DOHH2 (cell line): ENCODE results near the gene BCKDHA.
"Not testable (repeated sequence)": the region's sequence is repeated elsewhere in the genome, so short reads cannot be mapped to it uniquely, and the experiment has no call there.

Experiments
- H3F3A ChIP-seq: fragments of 200-600 bp; sonication (generic), shearing (Covaris generic); 2 replicates; pipeline ENCODE4 v1.6.0; 2016; ENCODE audit warnings: antibody characterized with exemption, mild to moderate bottlenecking; ENCODE audit not compliant: control insufficient read depth, insufficient read depth
- H3K27ac ChIP-seq: fragments of 200-600 bp; sonication (generic); 2 replicates; pipeline ENCODE4 v1.5.1; 2014; ENCODE audit warnings: low read depth, mild to moderate bottlenecking, low read length, moderate library complexity
- H3K27me3 ChIP-seq: fragments of 200-600 bp; sonication (generic); 2 replicates; pipeline ENCODE4 v1.6.1; 2014; ENCODE audit warnings: mild to moderate bottlenecking, low read length, mixed read lengths; ENCODE audit not compliant: control insufficient read depth
- H3K36me3 ChIP-seq: fragments of 200-600 bp; sonication (generic); 2 replicates; pipeline ENCODE4 v1.6.1; 2014; ENCODE audit warnings: mild to moderate bottlenecking, low read length, moderate library complexity, mixed read lengths; ENCODE audit not compliant: control insufficient read depth
- H3K4me1 ChIP-seq: fragments of 200-600 bp; sonication (generic); 2 replicates; pipeline ENCODE4 v1.6.1; 2014; ENCODE audit warnings: mild to moderate bottlenecking, low read length, mixed read lengths; ENCODE audit not compliant: control insufficient read depth
- H3K4me2 ChIP-seq: fragments of 200-600 bp; sonication (generic); 2 replicates; pipeline ENCODE4 v1.6.0; 2014; ENCODE audit warnings: mild to moderate bottlenecking, low read length, moderate library complexity
- H3K4me3 ChIP-seq: fragments of 200-600 bp; sonication (generic); 2 replicates; pipeline ENCODE4 v1.5.1; 2014; ENCODE audit warnings: mild to moderate bottlenecking, low read length, mixed read lengths
- H3K79me2 ChIP-seq: fragments of 200-600 bp; sonication (generic); 2 replicates; pipeline ENCODE4 v1.6.1; 2014; ENCODE audit warnings: mild to moderate bottlenecking, low read length, mixed read lengths; ENCODE audit not compliant: control insufficient read depth
- H3K9me2 ChIP-seq: fragments of 200-600 bp; sonication (generic); replicated peaks from 2 replicates; pipeline ENCODE4 v1.6.1; 2014; ENCODE audit warnings: mild to moderate bottlenecking, low read length, mixed read lengths; ENCODE audit not compliant: control insufficient read depth
- H3K9me3 ChIP-seq: fragments of 200-600 bp; sonication (generic); 2 replicates; pipeline ENCODE4 v1.6.1; 2014; ENCODE audit warnings: antibody characterized with exemption, low read length, mixed read lengths; ENCODE audit not compliant: control insufficient read depth, insufficient read depth
- H4K20me1 ChIP-seq: fragments of 200-600 bp; sonication (generic); 2 replicates; pipeline ENCODE4 v1.6.0; 2014; ENCODE audit warnings: low read depth, mild to moderate bottlenecking, antibody characterized with exemption, low read length, moderate library complexity; ENCODE audit not compliant: control insufficient read depth, insufficient read depth
- EZH2phosphoT487 ChIP-seq: fragments of 200-600 bp; sonication (generic); IDR thresholded peaks from 2 replicates; pipeline ENCODE4 v1.6.1; 2017; ENCODE audit warnings: borderline replicate concordance, mild to moderate bottlenecking, antibody characterized with exemption, low read length, moderate library complexity, mixed read lengths
- TF ChIP-seq, protein P1 (sequence below): fragments of 200-600 bp; sonication (generic); IDR thresholded peaks from one replicate; pipeline ENCODE4 v1.5.1; 2014; ENCODE audit warnings: antibody characterized with exemption, mild to moderate bottlenecking, low read depth, low read length; ENCODE audit not compliant: poor library complexity, severe bottlenecking

Gene BCKDHA

DNA sequence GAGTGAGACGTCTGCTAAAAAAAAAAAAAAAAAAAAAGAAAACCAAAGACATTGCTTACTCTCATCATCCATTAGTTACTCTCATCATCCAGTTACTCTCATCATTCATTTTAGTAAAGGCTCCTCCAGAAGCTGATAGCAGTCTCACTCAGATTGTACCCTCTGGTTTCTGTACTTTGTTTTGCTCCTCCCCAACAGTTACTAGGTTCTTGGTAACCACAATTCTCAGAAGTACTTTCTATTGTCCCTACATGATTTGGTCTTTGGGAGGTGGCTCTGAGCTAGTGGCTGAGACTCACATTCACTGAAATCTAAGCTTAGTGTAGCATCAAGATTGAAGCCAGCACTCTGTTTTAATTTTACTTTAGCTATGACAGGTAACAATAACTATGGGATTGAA, 59.6 kb downstream of the BCKDHA start:
- H3K27me3 ChIP-seq: peaks cover 18% of the 10 kb centered on the region
- H3K9me3 ChIP-seq: no peaks in the 10 kb centered on the region
- H3K79me2 ChIP-seq: no peaks in the 10 kb centered on the region
- no peaks in the 10 kb centered on the region for H4K20me1 ChIP-seq
- H3K4me3 ChIP-seq: no peak overlapping the region
- no peaks in the 10 kb centered on the region for H3K36me3 ChIP-seq
- H3K9me2 ChIP-seq: no peaks in the 10 kb centered on the region
- TF ChIP-seq, protein P1, sequence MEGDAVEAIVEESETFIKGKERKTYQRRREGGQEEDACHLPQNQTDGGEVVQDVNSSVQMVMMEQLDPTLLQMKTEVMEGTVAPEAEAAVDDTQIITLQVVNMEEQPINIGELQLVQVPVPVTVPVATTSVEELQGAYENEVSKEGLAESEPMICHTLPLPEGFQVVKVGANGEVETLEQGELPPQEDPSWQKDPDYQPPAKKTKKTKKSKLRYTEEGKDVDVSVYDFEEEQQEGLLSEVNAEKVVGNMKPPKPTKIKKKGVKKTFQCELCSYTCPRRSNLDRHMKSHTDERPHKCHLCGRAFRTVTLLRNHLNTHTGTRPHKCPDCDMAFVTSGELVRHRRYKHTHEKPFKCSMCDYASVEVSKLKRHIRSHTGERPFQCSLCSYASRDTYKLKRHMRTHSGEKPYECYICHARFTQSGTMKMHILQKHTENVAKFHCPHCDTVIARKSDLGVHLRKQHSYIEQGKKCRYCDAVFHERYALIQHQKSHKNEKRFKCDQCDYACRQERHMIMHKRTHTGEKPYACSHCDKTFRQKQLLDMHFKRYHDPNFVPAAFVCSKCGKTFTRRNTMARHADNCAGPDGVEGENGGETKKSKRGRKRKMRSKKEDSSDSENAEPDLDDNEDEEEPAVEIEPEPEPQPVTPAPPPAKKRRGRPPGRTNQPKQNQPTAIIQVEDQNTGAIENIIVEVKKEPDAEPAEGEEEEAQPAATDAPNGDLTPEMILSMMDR: no peak
- TF ChIP-seq EZH2phosphoT487: no peak
- no peak overlapping the region for H3K27ac ChIP-seq
- H3F3A ChIP-seq: no peaks in the 10 kb centered on the region
- no peak overlapping the region for H3K4me2 ChIP-seq
- peaks cover 8% of the 10 kb centered on the region for H3K4me1 ChIP-seq

DNA sequence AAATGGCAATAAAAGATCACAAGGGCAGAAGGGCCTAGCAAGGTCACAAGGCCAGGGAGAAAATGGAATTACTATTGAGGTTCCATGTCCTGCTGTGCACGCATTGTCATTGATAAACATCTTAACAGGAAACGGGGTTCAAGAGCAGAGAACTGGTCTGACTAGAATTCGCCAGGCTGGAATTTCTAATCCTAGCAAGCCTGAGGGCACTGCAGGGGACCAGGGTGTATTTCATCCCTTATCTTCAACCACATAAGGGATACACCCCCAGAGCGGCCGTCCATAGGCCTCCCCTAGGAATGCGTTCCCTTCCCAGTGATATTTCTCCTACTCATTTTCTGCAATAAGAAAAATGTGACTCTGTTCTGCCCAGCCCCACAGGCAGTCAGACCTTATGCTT, 64.9 kb downstream of the BCKDHA start:
- H3K4me3 ChIP-seq: no peak overlapping the region
- no peak overlapping the region for H3K4me2 ChIP-seq
- no peaks in the 10 kb centered on the region for H3K79me2 ChIP-seq
- peaks cover 7% of the 10 kb centered on the region for H3K27me3 ChIP-seq
- H3K27ac ChIP-seq: no peak overlapping the region
- no peaks in the 10 kb centered on the region for H3F3A ChIP-seq
- no peaks in the 10 kb centered on the region; the same call in 1 of the 2 replicates for H4K20me1 ChIP-seq
- H3K36me3 ChIP-seq: no peaks in the 10 kb centered on the region
- TF ChIP-seq, protein P1: no peak
- no peak for TF ChIP-seq EZH2phosphoT487
- H3K4me1 ChIP-seq: peaks cover 12% of the 10 kb centered on the region
- H3K9me2 ChIP-seq: no peaks in the 10 kb centered on the region
- H3K9me3 ChIP-seq: no peaks in the 10 kb centered on the region

DNA sequence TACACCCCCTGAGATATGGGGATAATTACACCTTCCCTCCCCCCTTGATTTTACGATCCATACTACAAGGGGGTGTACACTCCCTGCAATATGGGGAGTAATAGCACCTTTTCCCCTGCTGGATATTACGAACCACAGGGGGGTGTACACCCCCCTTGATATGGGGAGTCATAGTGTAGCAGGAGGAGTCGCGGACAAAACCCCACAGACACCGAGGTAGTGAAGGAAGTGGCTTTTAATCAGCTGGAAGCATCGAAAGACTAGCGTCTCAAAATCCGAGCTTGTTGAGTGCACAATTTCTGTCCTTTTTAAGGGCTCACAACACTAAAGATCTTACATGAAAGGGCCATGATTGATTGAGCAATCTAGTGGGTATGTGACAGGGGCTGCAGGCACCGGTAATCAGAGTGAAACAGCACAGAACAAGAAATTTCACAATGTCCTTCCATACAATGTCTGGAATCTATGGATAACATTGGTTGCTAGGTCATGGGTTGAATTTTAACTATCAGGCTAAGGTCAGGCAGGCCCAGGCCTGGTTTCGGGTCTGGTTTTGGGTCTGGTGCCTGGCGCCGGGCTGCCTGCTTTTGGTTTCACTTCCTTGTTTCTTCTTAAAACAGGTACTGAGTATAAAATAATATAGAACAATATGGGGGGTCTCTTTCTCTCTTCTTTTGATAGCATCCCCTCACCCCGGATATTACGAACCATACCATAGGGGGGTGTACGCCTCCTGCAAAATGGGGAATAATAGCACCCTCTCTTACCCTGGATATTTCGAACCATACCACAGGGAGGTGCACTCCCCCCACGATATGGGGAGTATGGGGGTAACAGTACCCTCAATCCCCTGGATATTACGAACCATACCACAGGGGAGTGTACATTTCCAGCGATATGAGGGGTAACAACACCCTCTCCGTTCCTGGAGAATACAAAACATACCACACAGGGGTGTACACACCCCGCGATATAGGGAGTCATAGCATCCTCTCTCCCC, 65.9 kb downstream of the BCKDHA start:
- not testable (repeated sequence) for H4K20me1 ChIP-seq, H3K27ac ChIP-seq, H3K27me3 ChIP-seq, H3F3A ChIP-seq, H3K79me2 ChIP-seq, H3K9me2 ChIP-seq, H3K36me3 ChIP-seq, H3K9me3 ChIP-seq
- 0 out of 2 replicates have a peak overlapping the region, but pooled peaks have one; percentile 20 for H3K4me3 ChIP-seq
- H3K4me1 ChIP-seq: peaks cover 12% of the 10 kb centered on the region
- peak overlapping the region; percentile 46 for H3K4me2 ChIP-seq
